ENCODE results near the gene IGFBP7.

- TF ChIP-seq CTCF (IDR thresholded peaks at IDR 0.05) (no peak), POLR2A (IDR thresholded peaks at IDR 0.05) (no peak)
Measured at GRCh38 chr4:56995525-56995924, 114.7 kb downstream of the IGFBP7 start.

All from adrenal gland (tissue), 5 donors.